ENCODE measurements around the gene C9.
"Not testable (repeated sequence)": the region's sequence is repeated elsewhere in the genome, so short reads cannot be mapped to it uniquely, and the experiment has no call there.

The C9 gene

DNA sequence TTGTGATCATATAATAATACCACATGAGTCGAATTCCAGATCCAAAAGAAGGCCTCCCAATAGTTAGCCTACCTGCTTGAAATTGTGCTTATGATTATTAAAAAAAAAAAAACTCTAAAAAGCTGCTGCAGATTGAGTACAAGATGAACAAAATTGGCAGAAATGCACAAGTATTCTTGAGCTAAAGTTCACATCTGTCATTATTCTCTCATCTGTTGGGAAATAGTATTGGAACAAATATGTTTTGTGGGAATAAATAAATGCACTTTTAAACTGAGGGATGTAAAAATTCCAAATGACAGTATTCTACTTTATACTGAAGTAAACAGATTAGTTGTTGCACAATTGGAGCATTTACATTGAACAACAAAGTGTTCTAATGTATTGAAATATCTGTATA, 44.7 kb upstream of the C9 start:
- Histone ChIP-seq H3K36me3 (ENCODE audit: low read depth) (no peaks in the 10 kb centered on the region), H3K27ac (ENCODE audit: poor library complexity, severe bottlenecking) (no peak overlapping the region), H3K27me3 (ENCODE audit: insufficient read depth, poor library complexity, severe bottlenecking) (no peaks in the 10 kb centered on the region), H3K9me3 (ENCODE audit: severe bottlenecking) (no peaks in the 10 kb centered on the region), H3K4me3 (ENCODE audit: severe bottlenecking) (no peak overlapping the region), H3K4me1 (ENCODE audit: insufficient read depth, poor library complexity, severe bottlenecking) (peaks cover 27% of the 10 kb centered on the region)
- ATAC-seq (ENCODE audit: low read depth) (no peak), DNase-seq (ENCODE audit: low spot score) (no peak)
- TF ChIP-seq, protein P1, sequence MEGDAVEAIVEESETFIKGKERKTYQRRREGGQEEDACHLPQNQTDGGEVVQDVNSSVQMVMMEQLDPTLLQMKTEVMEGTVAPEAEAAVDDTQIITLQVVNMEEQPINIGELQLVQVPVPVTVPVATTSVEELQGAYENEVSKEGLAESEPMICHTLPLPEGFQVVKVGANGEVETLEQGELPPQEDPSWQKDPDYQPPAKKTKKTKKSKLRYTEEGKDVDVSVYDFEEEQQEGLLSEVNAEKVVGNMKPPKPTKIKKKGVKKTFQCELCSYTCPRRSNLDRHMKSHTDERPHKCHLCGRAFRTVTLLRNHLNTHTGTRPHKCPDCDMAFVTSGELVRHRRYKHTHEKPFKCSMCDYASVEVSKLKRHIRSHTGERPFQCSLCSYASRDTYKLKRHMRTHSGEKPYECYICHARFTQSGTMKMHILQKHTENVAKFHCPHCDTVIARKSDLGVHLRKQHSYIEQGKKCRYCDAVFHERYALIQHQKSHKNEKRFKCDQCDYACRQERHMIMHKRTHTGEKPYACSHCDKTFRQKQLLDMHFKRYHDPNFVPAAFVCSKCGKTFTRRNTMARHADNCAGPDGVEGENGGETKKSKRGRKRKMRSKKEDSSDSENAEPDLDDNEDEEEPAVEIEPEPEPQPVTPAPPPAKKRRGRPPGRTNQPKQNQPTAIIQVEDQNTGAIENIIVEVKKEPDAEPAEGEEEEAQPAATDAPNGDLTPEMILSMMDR (IDR thresholded peaks at IDR 0.05; ENCODE audit: poor library complexity, severe bottlenecking) = no peak

DNA sequence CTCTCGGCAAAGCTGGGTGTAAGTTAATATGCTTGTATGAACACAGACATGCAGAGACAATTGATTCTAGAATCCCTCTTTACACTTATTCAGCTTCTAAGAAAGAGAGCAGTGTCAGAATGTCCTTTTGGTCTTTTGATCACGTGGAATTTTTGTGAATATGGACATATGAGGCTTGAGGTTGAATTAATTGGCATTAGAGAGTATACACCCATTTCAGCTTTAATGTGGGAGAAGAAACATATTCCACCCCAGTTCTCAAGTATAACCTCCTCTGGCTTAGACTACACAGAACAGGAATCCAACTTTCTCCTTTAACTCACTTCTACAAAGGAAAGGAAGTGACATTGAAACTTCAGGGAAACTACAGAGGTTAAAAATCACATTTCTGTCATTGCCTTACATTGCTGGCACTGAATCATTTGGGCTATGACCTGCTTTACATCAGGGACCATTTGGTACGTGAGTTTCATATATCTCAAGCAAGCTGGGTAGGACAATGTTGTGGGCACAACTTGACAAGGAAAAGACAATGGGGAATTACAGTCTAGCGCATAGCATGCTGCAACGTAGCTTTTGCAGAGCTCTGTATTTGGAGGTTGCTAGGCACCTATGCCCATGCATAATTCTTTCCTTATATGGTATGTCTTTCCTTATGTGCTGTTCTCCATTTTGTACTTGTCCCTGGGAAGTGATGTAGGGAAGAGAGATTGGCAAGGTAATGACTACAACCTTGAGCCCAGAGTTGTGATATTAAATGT, 41.0 kb upstream of the C9 start:
- DNase-seq (ENCODE audit: low spot score) = no peak
- ATAC-seq (ENCODE audit: low read depth) = no peak
- Histone ChIP-seq H3K27ac (ENCODE audit: poor library complexity, severe bottlenecking) (no peak overlapping the region), H3K4me3 (ENCODE audit: severe bottlenecking) (no peak overlapping the region), H3K9me3 (ENCODE audit: severe bottlenecking) (no peaks in the 10 kb centered on the region), H3K4me1 (ENCODE audit: insufficient read depth, poor library complexity, severe bottlenecking) (no peaks in the 10 kb centered on the region), H3K36me3 (ENCODE audit: low read depth) (no peaks in the 10 kb centered on the region), H3K27me3 (ENCODE audit: insufficient read depth, poor library complexity, severe bottlenecking) (no peaks in the 10 kb centered on the region)
- TF ChIP-seq, protein P1 (IDR thresholded peaks at IDR 0.05; ENCODE audit: poor library complexity, severe bottlenecking) = no peak

DNA sequence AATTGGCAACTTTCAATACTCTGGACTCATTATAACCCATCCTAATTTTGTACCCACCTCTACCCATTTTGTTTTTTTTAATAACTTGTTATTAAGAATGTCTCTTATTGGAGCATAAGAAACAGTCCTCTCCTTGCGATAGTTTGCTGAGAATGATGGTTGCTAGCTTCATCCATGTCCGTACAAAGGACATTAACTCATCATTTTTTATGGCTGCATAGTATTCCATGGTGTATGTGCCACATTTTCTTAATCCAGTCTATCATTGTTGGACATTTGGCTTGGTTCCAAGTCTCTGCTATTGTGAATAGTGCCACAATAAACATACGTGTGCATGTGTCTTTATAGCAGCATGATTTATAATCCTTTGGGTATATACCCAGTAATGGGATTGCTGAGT, 39.5 kb upstream of the C9 start:
- H3K27me3 ChIP-seq (ENCODE audit: insufficient read depth, poor library complexity, severe bottlenecking); H3K4me3 ChIP-seq (ENCODE audit: severe bottlenecking); H3K27ac ChIP-seq (ENCODE audit: poor library complexity, severe bottlenecking); ATAC-seq (ENCODE audit: low read depth); H3K36me3 ChIP-seq (ENCODE audit: low read depth); H3K9me3 ChIP-seq (ENCODE audit: severe bottlenecking); DNase-seq (ENCODE audit: low spot score): not testable (repeated sequence)
- peaks cover 11% of the 10 kb centered on the region for H3K4me1 ChIP-seq (ENCODE audit: insufficient read depth, poor library complexity, severe bottlenecking)

DNA sequence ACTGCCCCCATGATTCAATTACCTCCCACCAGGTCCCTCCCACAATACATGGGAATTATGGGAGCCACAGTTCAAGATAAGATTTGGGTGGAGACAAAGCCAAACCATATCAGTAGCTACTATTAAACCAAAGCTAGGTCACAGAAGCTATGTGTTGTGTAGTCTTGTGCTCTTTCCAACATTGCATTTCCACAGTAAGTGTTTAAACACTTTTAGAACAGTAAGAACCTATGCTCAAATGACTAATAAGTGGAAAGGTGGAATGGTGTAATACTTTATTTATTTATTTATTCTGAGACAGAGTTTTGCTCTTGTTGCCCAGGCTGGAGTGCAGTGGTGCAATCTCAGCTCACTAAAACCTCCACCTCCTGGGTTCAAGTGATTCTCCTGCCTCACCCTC, 37.8 kb upstream of the C9 start:
- not testable (repeated sequence) for H3K36me3 ChIP-seq (ENCODE audit: low read depth); H3K27me3 ChIP-seq (ENCODE audit: insufficient read depth, poor library complexity, severe bottlenecking); H3K27ac ChIP-seq (ENCODE audit: poor library complexity, severe bottlenecking)

DNA sequence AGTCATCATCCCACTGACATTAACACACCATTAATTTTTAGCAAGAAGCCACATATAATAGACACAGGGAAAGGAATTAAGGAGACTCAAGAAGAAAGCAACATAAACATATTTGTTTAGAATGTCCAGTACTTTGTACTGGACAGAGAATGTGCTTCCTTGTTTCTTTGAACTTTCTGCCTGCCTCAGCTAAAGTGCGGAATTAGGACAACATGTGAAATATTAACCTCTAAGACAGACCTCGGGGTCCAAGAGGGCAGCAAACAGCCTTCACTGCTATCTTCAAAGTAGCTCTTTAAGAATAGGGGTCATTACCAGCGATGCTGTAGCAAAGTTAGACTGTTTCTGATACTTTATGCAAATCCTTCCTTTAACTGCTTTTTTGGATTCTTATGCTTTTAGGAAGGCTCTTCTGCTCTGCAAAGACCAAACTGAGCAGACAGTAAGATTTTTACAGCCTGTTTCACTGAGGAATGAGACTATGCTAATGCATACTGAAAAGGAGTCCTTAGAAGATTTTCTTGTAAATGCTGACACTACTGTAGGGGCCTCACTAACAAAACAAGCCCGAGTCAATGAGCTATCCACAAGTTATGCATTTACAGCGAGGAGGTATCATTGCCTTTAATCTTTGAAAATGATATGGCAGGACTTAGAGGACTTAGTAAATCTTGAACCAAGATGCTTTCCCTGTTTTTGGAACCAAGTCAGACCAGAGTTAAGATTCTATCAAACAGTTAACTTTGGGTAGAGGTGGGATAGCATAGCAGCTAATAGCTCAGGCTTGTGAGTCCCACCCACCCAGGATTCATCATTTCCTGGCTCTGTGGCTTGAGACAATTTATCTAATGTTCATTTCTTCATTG, 36.7 kb upstream of the C9 start:
- Histone ChIP-seq H3K4me1 (ENCODE audit: insufficient read depth, poor library complexity, severe bottlenecking) (peaks cover 11% of the 10 kb centered on the region), H3K4me3 (ENCODE audit: severe bottlenecking) (no peak overlapping the region), H3K9me3 (ENCODE audit: severe bottlenecking) (no peaks in the 10 kb centered on the region), H3K27ac (ENCODE audit: poor library complexity, severe bottlenecking) (no peak overlapping the region), H3K27me3 (ENCODE audit: insufficient read depth, poor library complexity, severe bottlenecking) (no peaks in the 10 kb centered on the region), H3K36me3 (ENCODE audit: low read depth) (no peaks in the 10 kb centered on the region)
- ATAC-seq (ENCODE audit: low read depth) (no peak), DNase-seq (ENCODE audit: low spot score) (no peak)
- TF ChIP-seq, protein P1 (IDR thresholded peaks at IDR 0.05; ENCODE audit: poor library complexity, severe bottlenecking) = no peak

More for the DNA sequence above, 37.8 kb upstream of the C9 start:
- not testable (repeated sequence) for H3K9me3 ChIP-seq (ENCODE audit: severe bottlenecking); H3K4me3 ChIP-seq (ENCODE audit: severe bottlenecking); DNase-seq (ENCODE audit: low spot score); ATAC-seq (ENCODE audit: low read depth)
- H3K4me1 ChIP-seq (ENCODE audit: insufficient read depth, poor library complexity, severe bottlenecking) = peaks cover 11% of the 10 kb centered on the region
